ENCODE data around the gene DUSP16. TPM values are rescaled to one million over a fixed set of nuclear protein-coding genes. Genes with fewer than 3 reads are reported as not detected.
"Not testable (repeated sequence)": the region's sequence is repeated elsewhere in the genome, so short reads cannot be mapped to it uniquely, and the experiment has no call there.

The DUSP16 gene
- total RNA-seq, 1 experiment from 2014 or later: 63.9 TPM

GRCh38 chr12:12592930-12593329, 30.3 kb upstream of the DUSP16 start:
- Mint-ChIP-seq H3K4me3 (ENCODE audit: unreplicated experiment) (peak overlapping the region; percentile 0), H3K9me3 (ENCODE audit: unreplicated experiment) (peaks cover 29% of the 10 kb centered on the region), H3K36me3 (ENCODE audit: insufficient read depth, unreplicated experiment) (no peaks in the 10 kb centered on the region), H3K27ac (ENCODE audit: unreplicated experiment) (peak overlapping the region; percentile 19), H3K27me3 (ENCODE audit: insufficient read depth, unreplicated experiment) (no peaks in the 10 kb centered on the region), H3K4me1 (ENCODE audit: low read depth, unreplicated experiment) (peaks cover 11% of the 10 kb centered on the region)
- H3K4me1 ChIP-seq: peaks cover 17% of the 10 kb centered on the region
- no peak for TF ChIP-seq CTCF (IDR thresholded peaks at IDR 0.05; ENCODE audit: insufficient read depth in 1 of 2, low read depth in 1 of 2, low read length in 1 of 2, severe bottlenecking in 1 of 2, unreplicated experiment in 1 of 2)
- no peaks in the 10 kb centered on the region for H3K27me3 ChIP-seq (replicated peaks; ENCODE audit: control insufficient read depth, insufficient read depth, low read length)
- POLR2A ChIA-PET: no interaction called here
- CTCF ChIA-PET: interaction anchor here (0.8 kb wide), 1 partner anchor 18 kb away, joined by 3 read pairs; no protein-coding TSS in a partner anchor
- intact Hi-C loops (cut with micrococcal nuclease; ENCODE audit: unreplicated experiment): no loop called here
- no peaks in the 10 kb centered on the region for H3K36me3 ChIP-seq (ENCODE audit: control insufficient read depth, insufficient read depth, low read length)
- peaks cover 2% of the 10 kb centered on the region; the same call in 1 of the 2 replicates for H3K9me3 ChIP-seq
- BruUV-seq (replicated peaks): no TSS peak
- no peak overlapping the region for H3K4me3 ChIP-seq (ENCODE audit: low read depth, low read length)
- peak; percentile 44 for DNase-seq

- H3K27me3 ChIP-seq (replicated peaks; ENCODE audit: control insufficient read depth, insufficient read depth, low read length): no peaks in the 10 kb centered on the region
- Mint-ChIP-seq H3K27me3 (ENCODE audit: insufficient read depth, unreplicated experiment) (no peaks in the 10 kb centered on the region), H3K4me3 (ENCODE audit: unreplicated experiment) (no peak overlapping the region), H3K4me1 (ENCODE audit: low read depth, unreplicated experiment) (peaks cover 23% of the 10 kb centered on the region), H3K9me3 (ENCODE audit: unreplicated experiment) (peaks cover 24% of the 10 kb centered on the region), H3K27ac (ENCODE audit: unreplicated experiment) (no peak overlapping the region), H3K36me3 (ENCODE audit: insufficient read depth, unreplicated experiment) (no peaks in the 10 kb centered on the region)
- ChIA-PET POLR2A (no interaction called here), CTCF (no interaction called here)
- H3K9me3 ChIP-seq: 0 out of 2 replicates have a peak, but pooled peaks cover 2% of the 10 kb centered on the region
- peaks cover 33% of the 10 kb centered on the region for H3K4me1 ChIP-seq
- TF ChIP-seq CTCF (IDR thresholded peaks at IDR 0.05; ENCODE audit: insufficient read depth in 1 of 2, low read depth in 1 of 2, low read length in 1 of 2, severe bottlenecking in 1 of 2, unreplicated experiment in 1 of 2): no peak
- BruUV-seq (replicated peaks): no TSS peak
- DNase-seq: no peak
- intact Hi-C loops (cut with micrococcal nuclease; ENCODE audit: unreplicated experiment): no loop called here
- no peak overlapping the region for H3K4me3 ChIP-seq (ENCODE audit: low read depth, low read length)
- no peaks in the 10 kb centered on the region for H3K36me3 ChIP-seq (ENCODE audit: control insufficient read depth, insufficient read depth, low read length)
Measured at GRCh38 chr12:12590961-12591360, 28.3 kb upstream of the DUSP16 start.

- H3K27me3 Mint-ChIP-seq (ENCODE audit: insufficient read depth, unreplicated experiment); H3K36me3 ChIP-seq (ENCODE audit: control insufficient read depth, insufficient read depth, low read length); H3K4me3 Mint-ChIP-seq (ENCODE audit: unreplicated experiment); H3K9me3 ChIP-seq; BruUV-seq (replicated peaks); intact Hi-C loops (cut with micrococcal nuclease; ENCODE audit: unreplicated experiment); H3K27me3 ChIP-seq (replicated peaks; ENCODE audit: control insufficient read depth, insufficient read depth, low read length); POLR2A ChIA-PET; H3K4me3 ChIP-seq (ENCODE audit: low read depth, low read length); H3K27ac Mint-ChIP-seq (ENCODE audit: unreplicated experiment); DNase-seq; H3K36me3 Mint-ChIP-seq (ENCODE audit: insufficient read depth, unreplicated experiment): not testable (repeated sequence)
- CTCF ChIA-PET: interaction anchor here (0.6 kb wide), 1 partner anchor 214 kb away, joined by 5 read pairs; no protein-coding TSS in a partner anchor
- peaks cover 36% of the 10 kb centered on the region for H3K4me1 Mint-ChIP-seq (ENCODE audit: low read depth, unreplicated experiment)
- H3K4me1 ChIP-seq: peaks cover 42% of the 10 kb centered on the region
- peaks cover 18% of the 10 kb centered on the region for H3K9me3 Mint-ChIP-seq (ENCODE audit: unreplicated experiment)
Measured at GRCh38 chr12:12588436-12588835, 25.8 kb upstream of the DUSP16 start.

- CTCF ChIA-PET: interaction anchor here (0.6 kb wide), 1 partner anchor 213 kb away, joined by 5 read pairs; no protein-coding TSS in a partner anchor
- peaks cover 38% of the 10 kb centered on the region for H3K4me1 ChIP-seq
- H3K36me3 ChIP-seq (ENCODE audit: control insufficient read depth, insufficient read depth, low read length): no peaks in the 10 kb centered on the region
- no peak for TF ChIP-seq CTCF (IDR thresholded peaks at IDR 0.05; ENCODE audit: insufficient read depth in 1 of 2, low read depth in 1 of 2, low read length in 1 of 2, severe bottlenecking in 1 of 2, unreplicated experiment in 1 of 2)
- no peaks in the 10 kb centered on the region for H3K36me3 Mint-ChIP-seq (ENCODE audit: insufficient read depth, unreplicated experiment)
- no peaks in the 10 kb centered on the region for H3K27me3 ChIP-seq (replicated peaks; ENCODE audit: control insufficient read depth, insufficient read depth, low read length)
- H3K27me3 Mint-ChIP-seq (ENCODE audit: insufficient read depth, unreplicated experiment): no peaks in the 10 kb centered on the region
- H3K9me3 ChIP-seq: no peaks in the 10 kb centered on the region
- H3K9me3 Mint-ChIP-seq (ENCODE audit: unreplicated experiment): peaks cover 18% of the 10 kb centered on the region
- intact Hi-C loops (cut with micrococcal nuclease; ENCODE audit: unreplicated experiment): no loop called here
- DNase-seq: no peak
- POLR2A ChIA-PET: no interaction called here
- H3K4me3 ChIP-seq (ENCODE audit: low read depth, low read length): no peak overlapping the region
- BruUV-seq (replicated peaks): no TSS peak
- H3K27ac Mint-ChIP-seq (ENCODE audit: unreplicated experiment): no peak overlapping the region
- H3K4me1 Mint-ChIP-seq (ENCODE audit: low read depth, unreplicated experiment): peaks cover 36% of the 10 kb centered on the region
- H3K4me3 Mint-ChIP-seq (ENCODE audit: unreplicated experiment): no peak overlapping the region
Measured at GRCh38 chr12:12587878-12588277, 25.2 kb upstream of the DUSP16 start.
